DOHH2 (cell line): ENCODE data around the gene KIF26B.

Experiments used
- EZH2phosphoT487 ChIP-seq: fragments of 200-600 bp; sonication (generic); IDR thresholded peaks from 2 replicates; pipeline ENCODE4 v1.6.1; 2017; ENCODE audit warnings: borderline replicate concordance, mild to moderate bottlenecking, antibody characterized with exemption, low read length, moderate library complexity, mixed read lengths
- TF ChIP-seq, protein P1 (sequence below): fragments of 200-600 bp; sonication (generic); IDR thresholded peaks from one replicate; pipeline ENCODE4 v1.5.1; 2014; ENCODE audit warnings: antibody characterized with exemption, mild to moderate bottlenecking, low read depth, low read length; ENCODE audit not compliant: poor library complexity, severe bottlenecking

DNA sequence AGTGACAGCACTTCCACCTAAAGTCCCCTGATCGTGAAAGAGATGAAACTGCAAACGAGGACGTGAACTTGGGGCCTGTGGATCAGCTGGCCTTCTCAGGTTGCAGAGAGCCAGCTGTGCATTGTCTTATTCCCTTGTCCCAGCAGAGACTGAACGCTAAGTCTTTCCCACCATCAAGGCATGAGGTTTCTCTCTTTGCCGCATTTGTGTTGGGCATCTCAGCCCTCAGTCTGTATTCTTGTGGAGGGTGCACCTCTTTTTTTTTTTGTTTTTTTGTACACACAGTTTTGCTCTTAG lies 71.4 kb downstream of the KIF26B start:
- TF ChIP-seq, protein P1, sequence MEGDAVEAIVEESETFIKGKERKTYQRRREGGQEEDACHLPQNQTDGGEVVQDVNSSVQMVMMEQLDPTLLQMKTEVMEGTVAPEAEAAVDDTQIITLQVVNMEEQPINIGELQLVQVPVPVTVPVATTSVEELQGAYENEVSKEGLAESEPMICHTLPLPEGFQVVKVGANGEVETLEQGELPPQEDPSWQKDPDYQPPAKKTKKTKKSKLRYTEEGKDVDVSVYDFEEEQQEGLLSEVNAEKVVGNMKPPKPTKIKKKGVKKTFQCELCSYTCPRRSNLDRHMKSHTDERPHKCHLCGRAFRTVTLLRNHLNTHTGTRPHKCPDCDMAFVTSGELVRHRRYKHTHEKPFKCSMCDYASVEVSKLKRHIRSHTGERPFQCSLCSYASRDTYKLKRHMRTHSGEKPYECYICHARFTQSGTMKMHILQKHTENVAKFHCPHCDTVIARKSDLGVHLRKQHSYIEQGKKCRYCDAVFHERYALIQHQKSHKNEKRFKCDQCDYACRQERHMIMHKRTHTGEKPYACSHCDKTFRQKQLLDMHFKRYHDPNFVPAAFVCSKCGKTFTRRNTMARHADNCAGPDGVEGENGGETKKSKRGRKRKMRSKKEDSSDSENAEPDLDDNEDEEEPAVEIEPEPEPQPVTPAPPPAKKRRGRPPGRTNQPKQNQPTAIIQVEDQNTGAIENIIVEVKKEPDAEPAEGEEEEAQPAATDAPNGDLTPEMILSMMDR: no peak
- TF ChIP-seq EZH2phosphoT487: no peak
